Measurements from ENCODE around the gene XRCC1.
"Not testable (repeated sequence)": the region's sequence is repeated elsewhere in the genome, so short reads cannot be mapped to it uniquely, and the experiment has no call there.

XRCC1 gene

GRCh38 chr19:43546581-43546980 is 28.7 kb downstream of the XRCC1 start:
- DNase-seq (ENCODE audit: low read depth, low spot score), result no peak

- DNase-seq (ENCODE audit: low read depth, low spot score), result no peak
Observed at GRCh38 chr19:43545981-43546380, 29.3 kb downstream of the XRCC1 start.

- no peak for DNase-seq (ENCODE audit: low read depth, low spot score)
Observed at GRCh38 chr19:43545276-43545675, 30.1 kb downstream of the XRCC1 start.

GRCh38 chr19:43544077-43544476 is 31.2 kb downstream of the XRCC1 start:
- DNase-seq (ENCODE audit: low read depth, low spot score), result no peak

DNA sequence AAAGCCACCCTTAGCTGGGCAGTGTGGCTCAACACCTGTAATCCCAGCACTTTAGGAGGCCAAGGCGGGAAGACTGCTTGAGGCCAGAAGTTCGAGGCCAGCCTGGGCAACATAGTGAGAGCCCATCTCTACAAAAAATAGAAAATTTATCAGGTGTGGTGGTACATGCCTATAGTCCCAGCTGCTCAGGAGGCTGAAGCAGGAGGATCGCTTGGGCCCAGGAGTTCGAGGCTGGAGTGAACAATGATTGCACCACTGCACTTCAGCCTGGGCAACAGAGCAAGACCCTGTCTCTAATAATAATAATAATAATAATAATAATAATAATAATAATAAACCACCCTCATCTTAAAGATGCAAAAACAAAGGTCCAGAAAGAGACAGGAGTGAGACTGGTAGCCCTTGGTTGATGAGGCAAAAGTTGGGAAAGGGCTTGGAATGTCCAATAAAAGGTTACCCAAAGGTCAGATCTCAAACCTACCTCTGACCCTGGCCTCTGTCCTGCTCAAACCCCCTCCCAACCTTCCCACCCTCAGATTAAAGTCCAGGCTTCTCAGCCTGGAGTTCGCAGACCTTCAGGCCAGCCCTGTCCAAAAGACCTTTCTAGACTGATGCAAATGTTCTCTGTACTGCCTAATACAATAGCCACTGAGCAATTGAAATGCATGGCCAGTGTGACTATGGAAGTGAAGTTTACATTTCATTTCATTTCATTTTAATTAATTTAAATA is 33.2 kb downstream of the XRCC1 start:
- no peak for DNase-seq (ENCODE audit: low read depth, low spot score)

DNA sequence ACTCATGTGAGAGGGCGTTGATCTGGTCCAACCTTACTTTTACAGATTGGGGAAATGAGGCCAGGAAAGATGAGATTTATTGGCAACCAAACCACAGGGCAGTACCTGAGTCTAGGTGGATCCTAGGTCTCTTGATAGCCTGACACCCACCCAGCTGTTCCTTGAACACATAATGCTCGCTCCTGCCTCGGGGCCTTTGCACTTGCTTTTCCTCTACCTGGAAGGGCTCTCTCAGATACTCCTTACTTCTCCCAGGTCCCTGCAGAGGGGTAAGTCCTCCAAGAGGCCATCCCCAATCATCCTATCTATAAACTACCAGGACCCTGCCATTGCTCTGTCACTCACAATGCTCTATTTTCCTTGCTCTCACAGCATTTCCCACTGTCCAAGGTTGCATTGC is 34.9 kb downstream of the XRCC1 start:
- DNase-seq (ENCODE audit: low read depth, low spot score), result no peak

DNA sequence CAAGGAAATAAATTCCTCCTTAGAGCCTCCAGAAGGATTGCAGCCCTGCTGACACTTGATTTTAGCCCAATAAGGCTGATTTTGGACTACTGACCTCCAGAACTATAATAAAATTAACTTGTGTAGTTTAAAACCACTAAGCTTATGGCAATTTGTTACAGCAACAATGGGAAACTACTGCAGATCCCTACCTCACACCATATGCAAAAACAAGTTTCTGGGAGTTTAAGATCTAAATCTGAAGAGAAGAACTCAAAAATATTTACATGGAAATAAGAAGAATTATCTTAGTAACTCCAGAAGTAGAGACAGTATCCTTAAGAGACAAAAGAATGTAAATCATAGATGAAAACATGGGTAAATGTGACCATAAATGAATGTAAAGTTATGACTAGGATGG is 36.4 kb downstream of the XRCC1 start:
- DNase-seq (ENCODE audit: low read depth, low spot score), result no peak

DNA sequence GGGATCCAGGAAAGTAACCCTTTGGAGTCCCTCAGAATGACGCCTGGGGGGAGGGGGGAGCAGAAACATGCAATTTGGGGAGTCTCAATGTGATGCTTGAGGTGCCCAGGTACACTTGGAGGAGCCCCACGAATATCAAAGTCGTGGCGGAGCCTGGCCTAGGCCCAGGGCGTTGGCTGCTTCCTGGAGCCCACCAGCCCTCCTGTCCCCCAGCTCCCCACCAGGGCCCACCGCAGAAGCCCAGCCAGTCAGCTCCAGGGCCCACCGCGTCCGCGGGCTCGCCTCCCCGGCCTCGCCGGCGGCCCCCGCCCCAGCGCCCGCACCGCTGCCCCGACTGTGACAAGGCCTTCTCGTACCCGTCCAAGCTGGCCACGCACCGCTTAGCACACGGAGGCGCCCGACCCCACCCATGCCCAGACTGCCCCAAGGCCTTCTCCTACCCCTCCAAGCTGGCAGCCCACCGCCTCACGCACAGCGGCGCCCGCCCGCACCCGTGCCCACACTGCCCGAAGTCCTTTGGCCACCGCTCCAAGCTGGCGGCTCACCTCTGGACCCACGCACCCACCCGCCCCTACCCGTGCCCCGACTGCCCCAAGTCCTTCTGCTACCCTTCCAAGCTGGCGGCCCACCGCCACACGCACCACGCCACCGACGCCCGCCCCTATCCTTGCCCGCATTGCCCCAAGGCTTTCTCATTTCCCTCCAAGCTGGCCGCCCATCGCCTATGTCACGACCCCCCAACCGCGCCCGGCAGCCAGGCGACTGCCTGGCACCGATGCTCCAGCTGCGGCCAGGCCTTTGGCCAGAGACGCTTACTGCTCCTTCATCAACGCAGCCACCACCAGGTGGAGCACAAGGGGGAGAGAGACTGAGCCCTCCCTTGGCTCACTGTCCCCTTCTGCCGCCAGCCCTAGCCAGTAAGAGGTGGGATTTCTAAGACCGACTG is 40.2 kb downstream of the XRCC1 start:
- peak; percentile 84 for DNase-seq (ENCODE audit: low read depth, low spot score)

DNA sequence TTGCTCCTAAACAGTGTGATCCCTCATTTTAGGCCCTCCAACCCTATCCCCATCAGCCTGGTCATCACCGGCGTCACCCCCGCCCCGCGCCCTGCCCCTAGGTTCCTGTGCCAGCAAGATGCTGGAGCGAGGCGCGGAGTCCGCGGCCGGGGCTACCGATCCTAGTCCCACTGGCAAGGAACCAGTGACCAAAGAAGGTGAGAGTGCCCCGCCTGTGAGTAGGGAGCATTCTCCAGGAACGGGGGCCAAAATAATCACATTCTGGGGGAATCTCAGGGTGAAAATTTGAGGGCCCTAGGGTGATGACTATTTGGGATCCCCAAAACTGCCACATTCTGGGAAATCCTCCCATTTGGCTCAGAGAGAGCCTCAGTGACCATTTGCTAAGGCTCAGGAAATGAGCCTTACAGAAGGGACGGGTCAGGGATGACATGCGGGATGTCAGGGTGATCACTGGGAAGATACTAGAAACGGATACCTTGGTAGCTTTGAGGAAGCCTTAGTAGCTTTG is 41.0 kb downstream of the XRCC1 start:
- no peak for DNase-seq (ENCODE audit: low read depth, low spot score)

- DNase-seq (ENCODE audit: low read depth, low spot score), result peak; percentile 100
Observed at GRCh38 chr19:43533546-43534304, 41.6 kb downstream of the XRCC1 start.

- DNase-seq (ENCODE audit: low read depth, low spot score), result peak; percentile 97
Observed at GRCh38 chr19:43532962-43533545, 42.3 kb downstream of the XRCC1 start, which contains the start of gene ZNF575. Gene ZNF575 (plus strand): TSS chr19:43533188. CDS start chr19:43534423, 1,235 bp downstream.

- no peak for DNase-seq (ENCODE audit: low read depth, low spot score)
Observed at GRCh38 chr19:43532571-43532961, 42.8 kb downstream of the XRCC1 start.

DNA sequence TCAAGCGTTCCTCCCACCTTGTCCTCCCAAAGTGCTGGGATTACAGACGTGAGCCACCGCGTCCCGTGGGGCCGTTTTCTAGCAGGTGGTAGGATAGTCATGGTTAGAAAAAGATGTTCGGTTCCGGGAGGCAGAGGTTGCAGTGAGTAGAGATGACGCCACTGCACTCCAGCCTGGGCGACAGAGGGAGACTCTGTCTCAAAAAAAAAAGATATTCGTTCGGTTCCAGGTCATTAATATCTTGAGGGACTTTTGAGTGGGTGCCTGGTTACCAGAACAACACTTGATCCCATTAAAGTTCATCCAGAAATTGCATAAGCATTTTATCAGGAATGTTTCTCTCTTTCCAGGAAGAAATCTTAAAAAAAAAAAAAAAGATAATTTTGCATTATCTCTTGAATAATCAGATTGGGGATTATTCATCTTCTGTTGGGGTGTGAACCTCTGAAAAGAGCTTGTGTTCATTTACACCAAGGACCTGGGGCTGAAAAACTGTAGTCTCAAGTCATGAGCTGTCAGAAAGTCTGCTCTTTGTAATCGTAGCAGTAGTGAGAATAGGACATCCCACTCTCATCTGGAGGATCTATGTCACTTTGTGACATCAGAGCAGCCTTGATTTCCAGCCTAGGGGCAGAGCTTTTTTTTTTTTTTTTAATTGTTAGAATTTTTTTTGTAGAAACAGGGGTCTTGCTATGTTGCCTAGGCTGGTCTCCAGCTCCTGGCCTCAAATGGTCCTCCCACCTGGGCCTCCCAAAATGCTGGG is 47.3 kb downstream of the XRCC1 start:
- no peak for DNase-seq (ENCODE audit: low read depth, low spot score)

DNA sequence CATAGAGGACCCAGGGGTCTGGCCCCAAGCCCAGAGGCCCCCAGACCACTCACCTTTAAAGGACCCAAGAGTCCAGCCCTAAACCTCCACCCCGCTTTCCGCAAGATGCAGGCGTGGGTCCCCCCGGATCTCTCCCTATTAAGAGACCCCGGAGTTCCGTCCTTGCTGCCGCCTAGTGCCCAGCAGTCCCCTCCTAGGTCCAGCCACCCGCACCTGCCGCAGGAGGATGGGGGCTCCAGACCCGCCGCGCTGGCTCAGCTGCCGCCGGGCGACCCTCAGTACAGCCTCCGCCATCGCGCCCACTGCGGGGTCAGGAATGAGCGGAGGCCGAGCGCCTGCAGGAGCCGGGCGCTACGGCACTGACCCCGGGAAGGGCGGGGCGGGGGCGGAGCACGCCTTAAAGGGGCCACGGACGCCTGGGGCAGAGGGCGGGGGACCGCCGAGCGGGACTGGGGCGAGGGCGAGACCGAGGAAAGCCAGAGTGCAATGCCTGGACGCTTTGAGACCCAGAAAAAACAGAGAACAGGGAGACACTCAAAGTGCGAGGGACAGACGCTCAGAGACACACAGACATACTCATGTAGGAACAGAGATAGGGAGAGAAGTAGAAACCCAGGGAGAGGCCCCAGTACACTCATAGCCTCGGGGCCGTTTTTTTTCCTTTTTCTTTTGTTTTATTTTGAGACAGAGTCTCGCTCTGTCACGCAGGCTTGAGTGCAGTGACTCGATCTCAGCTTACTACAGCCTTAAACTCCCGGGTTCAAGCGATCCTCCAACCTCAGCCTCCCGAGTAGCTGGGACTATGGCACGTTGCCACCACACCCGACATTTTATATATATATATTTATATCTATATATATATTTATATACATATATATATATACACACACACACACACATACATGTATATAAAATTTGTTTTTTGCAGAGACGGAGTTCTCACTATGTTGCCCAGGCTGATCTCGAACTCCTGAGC is 48.2 kb downstream of the XRCC1 start, which contains the start of gene ETHE1:
Gene ETHE1 (minus strand): TSS at position 318 of the 976 bp plus-strand sequence. CDS start 24 bp downstream, at position 294.
- DNase-seq (ENCODE audit: low read depth, low spot score), result peak; percentile 83

GRCh38 chr19:43525836-43526771 is 49.2 kb downstream of the XRCC1 start:
- peak; percentile 55 for DNase-seq (ENCODE audit: low read depth, low spot score)

DNA sequence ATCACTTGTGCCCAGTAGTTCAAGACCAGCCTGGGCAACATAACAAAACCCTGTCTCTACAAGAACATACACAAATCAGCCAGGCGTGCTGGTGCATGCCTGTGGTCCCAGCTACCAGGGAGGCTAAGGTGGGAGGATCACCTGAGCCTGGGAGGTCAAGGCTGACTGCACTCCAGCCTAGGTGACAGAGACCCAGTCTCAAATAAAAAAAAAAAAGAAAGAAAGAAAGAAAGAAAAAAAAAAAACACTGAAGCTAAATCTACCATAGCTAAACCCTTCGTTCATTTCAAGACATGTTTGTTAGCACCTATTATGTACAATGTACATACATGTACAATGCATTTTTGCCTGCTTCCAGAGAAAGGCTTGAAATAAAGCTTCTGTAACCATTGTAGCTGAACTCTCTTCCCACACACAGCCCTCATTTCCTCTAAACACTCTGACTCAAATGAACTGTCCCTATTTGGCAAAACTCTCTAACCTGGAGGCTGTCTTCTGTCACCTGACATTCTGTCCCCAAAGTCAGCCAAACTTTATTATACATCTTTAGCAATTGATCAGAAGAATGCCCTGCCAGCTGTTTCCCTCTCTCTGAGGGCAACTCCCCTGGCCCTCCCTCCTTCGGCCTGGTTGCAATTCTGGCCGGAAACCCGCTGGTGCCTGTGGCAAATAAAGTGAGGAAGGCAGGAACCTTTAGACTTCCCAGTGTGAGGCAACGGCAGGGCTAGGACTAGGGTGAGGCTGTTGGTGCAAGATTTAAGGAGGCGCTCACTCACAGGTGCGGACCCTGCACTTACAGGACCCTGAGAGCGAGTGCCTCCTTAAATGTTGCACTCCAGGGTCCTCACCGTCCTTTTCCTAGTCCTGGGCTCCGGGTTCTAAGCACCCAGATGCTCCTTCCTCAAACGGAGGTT is 50.1 kb downstream of the XRCC1 start:
- DNase-seq (ENCODE audit: low read depth, low spot score), result peak; percentile 54

GRCh38 chr19:43523696-43524095 is 51.6 kb downstream of the XRCC1 start:
- DNase-seq (ENCODE audit: low read depth, low spot score), result not testable (repeated sequence)
